Non-pigmented ciliary epithelial cell (primary cell): ENCODE data around the gene GSG1L.

Experiments
- DNase-seq: peaks from one replicate; pipeline ENCODE4 v3.0.0-alpha.2; 2010; ENCODE audit warnings: low read depth

Gene GSG1L

DNA sequence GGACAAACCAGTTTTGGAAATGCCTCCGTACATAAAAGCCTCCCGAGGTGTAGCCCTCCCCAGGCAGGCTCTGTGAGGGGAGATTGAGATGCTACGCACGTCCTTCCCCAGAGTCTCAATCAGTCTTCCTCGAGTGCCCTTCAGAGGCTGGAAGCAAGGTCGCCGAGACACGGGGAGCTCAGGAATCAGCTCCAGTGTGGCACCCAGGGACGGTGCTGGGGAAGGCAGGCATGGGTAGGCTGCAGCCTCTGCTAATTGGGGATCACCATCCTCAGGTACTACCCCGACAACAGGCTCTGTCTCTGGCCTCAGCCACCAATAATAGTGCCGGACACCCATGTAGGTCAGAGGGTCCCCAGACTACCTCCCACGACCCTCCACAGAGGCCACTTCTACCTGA, 28.1 kb upstream of the GSG1L start:
- no peak for DNase-seq

DNA sequence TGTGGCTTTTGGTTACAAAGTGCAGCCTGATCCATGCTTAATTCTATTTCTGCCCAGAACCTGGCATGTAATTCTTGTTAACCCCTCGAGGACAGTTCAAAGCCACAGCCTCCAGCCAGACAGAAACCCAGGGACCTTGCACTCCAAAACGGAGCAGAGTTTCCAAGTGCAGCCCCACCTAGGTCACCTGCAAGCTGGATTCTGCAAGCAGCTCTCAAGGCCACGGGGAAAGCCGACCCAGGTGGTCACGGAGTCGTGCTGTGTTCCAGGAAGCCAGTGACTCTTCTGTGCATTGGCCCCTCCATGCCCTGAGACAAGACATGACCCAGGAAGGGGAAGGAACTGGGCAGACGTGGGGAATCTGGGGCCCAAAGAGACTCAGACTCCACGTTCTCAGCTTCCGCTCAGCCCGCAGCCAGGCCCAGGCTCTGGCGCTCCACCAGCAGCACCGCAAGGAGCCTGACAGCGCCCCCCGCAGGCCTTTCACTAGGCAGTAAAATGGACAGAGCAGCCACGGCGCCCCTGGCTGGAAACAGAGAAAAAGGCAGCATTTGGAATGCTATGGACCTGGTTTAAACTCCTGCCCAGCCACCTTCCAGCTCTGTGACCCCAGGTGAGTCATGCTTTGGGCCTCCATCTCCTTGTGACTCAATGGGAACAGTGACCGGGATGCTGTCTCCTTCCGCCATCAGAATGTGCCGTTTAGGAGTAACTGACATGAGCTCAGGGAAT, 27.3 kb upstream of the GSG1L start:
- DNase-seq: no peak

DNA sequence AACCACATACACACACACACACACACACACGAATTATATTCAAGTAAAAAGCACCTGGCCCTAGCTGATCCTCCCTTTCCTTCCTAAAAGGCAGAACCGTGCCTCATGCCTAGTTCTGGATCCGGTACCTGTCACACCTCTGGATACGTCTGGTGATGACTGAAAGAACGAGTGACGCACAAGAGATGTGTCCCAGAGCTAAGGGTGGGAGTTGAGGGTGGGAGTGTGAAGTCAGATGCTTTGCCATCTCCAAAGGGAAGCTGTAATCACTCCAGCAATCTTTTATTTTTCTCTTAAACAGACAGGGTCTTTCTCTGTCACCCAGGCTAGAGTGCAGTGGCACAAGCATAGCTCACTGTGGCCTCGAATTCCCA, 26.5 kb upstream of the GSG1L start:
- DNase-seq: no peak

DNA sequence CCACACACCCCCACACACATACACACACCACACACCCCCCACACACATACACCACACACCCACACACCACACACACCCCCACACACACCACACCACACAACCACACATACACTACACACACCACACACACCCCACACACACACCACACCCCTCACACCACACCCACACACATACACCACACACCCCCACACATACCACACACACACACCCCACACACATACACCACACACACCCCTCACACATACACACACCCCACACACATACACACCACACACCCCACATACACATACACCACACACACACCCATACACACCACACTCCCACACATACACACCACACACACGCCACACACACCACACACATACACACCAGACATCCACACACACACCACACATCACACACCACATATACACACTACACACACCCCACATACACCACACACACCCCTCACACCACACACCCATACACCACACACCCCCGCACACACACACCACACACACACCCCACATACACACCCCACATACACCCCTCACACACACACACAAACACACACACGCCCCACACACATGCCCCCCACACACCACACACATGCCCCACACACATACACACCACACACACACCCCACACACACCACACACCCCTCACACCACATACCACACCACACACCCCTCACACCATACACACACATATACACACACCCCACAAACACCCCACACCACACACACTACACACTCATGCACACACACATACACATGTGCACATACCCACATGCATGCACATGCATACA, 25.9 kb upstream of the GSG1L start:
- no peak for DNase-seq

DNA sequence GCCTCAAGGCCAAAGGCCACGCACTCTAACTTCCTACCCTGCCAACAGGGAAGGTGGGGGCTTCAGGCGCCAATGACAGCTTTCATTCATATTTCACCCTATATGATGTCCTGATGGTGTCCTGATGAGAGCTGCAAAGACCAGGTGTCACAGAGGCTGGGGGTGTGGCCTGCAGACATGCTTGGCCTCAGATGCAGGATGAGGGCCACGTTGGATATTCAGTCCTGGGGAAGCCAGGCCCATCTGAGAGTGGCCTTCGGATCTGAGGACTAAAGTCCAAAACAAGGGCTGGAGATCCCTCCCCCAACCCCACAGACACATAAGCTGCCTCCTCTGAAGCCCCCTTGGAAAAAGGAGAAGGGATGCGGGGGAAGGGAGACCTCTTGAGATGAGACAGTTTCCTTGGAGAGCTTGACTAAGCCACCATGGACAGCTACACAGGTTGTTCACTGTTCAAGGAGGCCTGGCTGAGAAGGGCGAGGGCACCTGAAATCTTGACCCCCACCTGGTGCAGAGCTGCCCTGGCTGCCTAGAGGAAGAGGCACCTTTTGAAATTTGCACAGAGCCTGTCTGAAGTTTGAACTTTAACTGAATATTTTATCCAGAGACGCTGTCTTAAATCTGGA, 24.3 kb upstream of the GSG1L start:
- DNase-seq: no peak

DNA sequence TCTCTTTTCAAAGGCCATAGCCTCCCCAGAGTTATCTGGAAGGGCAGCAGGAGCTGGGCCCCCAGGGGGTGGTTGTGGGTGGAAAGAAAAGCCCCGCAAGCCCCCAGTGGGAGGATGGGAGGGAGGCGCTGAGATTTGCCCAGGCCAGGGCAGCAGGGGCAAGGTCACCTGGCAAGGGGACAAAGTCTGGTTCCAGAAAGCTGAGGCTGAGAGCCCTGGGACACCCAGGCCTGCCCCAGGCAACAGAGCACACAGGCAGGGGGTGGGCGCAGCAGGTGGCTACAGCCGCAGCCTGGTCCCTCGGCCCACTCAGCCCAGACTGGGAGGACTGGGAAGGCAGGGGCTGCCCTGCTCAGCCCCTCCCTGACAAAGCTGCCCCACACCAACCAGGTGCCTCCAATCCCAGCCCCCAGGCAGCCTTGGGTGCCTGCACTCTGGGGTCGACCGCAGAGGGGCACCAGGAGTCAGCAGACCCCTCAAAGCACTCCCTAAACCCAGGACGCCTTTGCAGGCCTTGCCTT, 23.7 kb upstream of the GSG1L start:
- DNase-seq: no peak

DNA sequence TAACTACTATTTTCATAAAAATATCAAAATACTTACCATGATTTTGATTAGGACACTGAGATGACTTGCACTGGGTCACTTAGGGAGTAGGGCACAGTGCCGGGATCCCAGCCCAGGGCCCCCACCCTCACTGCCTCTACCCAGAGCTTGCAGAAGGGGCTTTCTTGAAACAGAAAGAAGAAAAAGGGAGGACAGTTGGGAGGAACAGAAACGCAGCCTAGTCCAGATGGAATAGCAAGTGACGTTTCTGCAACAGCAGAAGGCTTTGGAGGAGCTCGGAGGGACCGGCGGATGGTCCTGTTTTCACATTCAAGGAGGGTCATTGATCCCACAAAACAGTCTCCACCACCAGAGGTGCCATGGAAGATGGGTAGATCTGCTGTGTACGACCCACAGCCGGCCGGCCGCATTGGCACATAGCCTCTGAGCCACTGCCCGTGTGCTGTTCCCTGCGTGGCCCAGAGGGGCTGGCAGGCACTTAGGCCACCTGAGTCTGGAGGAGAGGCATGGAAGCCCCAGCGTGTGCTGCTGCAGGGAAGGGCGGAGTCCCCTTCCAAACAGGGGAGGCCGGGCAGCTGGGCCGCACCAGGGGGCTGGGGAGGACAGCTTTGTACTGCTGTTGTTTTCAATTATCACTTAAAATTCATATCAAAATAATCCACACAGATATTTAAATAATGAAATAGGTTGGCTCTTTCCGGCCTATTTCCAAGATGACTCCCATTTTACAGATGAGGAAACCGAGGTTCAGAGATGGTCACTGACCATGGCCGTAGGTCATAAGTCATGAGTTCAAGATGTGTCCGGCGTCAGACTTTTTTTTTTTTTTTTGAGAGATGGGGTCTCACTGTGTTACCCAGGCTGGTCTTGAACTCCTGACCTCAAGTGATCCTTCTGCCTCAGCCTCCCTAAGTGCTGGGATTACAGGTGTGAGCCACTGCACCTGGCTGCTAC, 22.9 kb upstream of the GSG1L start:
- no peak for DNase-seq

DNA sequence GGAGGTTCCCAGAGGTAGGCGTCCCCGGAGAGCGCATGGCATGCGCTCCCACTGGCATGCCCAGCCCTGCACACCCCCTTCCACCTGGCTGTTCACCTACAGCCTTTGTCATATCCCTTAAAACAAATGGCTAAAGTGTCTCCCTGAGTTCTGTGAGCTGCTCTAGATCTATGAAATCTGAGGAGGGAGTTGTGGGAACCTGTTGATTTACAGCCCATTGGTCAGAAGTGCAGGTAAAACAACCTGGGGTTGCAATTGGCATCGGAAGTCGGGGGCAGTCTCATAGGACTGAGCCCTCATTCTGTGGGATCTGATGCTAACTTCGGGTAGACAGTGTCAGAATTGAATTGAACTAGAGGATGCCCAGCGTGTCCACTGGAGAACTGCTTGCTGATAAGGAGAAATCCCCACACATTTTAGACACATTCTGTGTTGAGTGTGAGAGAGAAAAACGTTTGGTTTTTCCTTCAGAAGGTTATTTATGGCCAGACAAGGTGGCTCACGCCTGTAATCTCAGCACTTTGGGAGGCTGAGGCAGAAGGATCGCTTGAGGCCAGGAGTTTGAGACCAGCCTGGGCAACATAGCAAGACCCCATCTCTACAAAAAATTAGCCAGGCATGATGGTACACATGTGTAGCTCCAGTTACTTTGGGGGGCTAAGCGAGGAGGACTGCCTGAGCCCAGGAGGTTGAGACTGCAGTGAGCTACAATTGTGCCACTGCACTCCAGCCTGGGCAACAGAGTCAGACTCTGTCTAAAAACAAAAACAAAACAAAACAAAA, 22.1 kb upstream of the GSG1L start:
- DNase-seq: no peak

DNA sequence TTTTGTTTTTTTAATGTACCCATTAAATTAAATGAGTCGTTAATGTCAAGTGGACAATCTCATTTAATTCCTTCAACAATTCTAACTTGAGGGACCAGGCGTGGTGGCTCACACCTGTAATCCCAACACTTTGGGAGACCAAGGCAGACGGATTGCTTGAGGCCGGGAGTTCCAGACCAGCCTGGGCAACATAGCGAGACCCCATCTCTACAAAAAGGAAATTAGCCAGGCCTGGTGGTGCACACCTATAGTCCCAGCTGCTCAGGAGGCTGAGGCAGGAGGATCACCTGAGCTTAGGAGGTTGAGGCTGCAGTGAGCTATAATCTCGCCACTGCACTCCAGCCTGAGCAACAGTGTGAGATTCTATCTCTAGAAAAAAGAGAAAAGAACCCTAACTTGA, 20.7 kb upstream of the GSG1L start:
- no peak for DNase-seq

DNA sequence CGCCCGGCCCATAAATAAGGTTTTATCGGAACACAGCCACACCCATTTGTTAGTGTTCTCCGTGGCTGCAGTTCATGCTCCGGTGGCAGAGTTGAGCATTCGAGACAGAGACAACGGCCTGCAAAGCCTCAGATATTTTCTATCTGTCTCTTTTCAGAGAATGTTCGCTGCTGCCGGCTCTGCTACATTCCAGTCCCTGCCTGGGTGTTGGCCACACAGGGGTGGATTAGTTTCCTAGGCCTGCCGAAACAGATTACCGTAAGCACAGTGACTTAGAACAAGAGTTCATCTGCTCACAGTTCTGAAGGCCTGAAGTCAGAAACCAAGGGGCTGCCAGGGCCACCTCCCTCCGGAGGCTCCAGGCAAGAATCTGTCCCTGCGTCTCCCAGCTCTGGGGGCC, 19.1 kb upstream of the GSG1L start:
- no peak for DNase-seq

DNA sequence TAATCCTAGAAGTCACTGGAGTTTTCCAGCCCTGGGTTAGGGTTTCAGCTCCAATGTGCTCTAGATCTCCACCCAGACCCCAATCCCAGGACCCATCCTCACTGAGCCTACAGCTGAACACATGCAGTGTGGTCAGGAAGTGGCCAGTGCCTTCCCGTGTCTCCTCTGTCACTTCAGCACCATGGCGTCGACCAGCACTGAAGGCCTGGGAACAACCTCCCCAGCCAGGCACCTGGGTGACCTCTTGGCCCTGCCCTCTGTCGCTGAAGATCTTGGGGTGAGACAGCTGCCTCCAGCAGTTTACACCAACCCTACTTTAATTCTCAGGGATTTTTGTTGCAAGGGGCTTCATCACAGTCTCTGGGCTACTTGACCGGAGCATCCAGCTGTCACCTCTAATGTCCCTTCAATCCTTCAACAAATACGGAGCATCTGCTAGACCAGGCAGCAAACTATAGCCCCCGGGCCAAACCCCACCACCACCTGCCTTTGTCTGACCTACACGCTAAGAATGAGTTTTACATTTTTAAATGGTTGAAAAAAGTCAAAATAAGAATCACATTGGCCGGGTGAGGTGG, 18.0 kb upstream of the GSG1L start:
- DNase-seq: no peak

DNA sequence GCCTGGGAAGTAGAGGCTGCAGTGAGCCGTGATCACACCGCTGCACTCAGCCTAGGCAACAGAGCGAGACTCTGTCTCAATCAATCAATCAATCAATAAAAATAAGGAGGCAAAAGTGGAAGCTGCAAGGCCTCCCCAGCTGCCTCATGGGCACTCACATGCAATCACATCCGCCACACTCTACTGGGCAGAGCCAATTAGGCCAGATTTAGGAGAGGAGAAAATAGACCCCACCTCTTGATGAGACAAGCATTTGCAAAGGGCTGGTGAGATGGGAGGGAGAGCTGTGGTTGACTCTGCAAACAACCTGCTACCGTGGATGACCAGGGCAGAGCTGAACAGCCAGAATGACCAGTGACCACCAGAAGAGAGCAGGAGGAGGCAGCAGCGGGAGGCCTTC, 14.7 kb upstream of the GSG1L start:
- DNase-seq: no peak

DNA sequence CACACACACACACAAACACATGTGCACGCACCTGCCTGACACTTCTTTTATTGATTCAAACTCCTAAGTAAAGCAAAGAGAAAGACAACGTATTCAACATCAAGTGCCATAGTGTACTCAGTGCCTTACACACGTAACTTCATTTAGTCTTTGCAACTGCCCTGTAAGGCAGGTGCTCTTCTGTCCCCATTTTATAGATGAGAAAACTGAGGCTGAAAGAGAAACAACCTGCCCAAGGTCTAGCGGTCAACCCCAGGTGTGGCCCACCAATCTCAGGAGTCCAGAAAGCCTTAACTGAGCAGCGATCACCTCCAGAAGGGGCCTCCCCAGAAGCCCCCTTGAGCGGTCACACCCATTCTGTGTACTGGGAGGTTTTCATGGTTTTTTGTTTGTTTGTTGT, 10.3 kb upstream of the GSG1L start:
- DNase-seq: no peak

DNA sequence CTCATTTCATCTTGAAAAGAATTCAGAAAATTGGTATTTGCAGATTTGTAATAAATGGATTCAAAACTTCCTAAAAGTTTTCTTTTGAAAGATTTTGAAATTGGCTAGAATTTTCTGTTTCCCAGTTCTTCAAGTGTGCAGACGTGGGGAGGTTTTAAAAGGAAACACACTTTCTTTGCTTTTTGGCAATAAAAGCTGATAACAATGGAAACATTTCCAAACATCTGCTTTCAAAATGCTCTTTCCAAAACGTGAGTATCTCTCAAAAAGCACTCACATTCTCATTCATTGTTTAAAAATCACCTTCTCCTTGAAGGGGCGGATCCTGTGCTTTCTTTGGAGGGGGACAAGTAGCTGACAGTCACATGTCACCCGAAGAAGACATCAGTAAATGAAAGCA, 8.6 kb upstream of the GSG1L start:
- no peak for DNase-seq

DNA sequence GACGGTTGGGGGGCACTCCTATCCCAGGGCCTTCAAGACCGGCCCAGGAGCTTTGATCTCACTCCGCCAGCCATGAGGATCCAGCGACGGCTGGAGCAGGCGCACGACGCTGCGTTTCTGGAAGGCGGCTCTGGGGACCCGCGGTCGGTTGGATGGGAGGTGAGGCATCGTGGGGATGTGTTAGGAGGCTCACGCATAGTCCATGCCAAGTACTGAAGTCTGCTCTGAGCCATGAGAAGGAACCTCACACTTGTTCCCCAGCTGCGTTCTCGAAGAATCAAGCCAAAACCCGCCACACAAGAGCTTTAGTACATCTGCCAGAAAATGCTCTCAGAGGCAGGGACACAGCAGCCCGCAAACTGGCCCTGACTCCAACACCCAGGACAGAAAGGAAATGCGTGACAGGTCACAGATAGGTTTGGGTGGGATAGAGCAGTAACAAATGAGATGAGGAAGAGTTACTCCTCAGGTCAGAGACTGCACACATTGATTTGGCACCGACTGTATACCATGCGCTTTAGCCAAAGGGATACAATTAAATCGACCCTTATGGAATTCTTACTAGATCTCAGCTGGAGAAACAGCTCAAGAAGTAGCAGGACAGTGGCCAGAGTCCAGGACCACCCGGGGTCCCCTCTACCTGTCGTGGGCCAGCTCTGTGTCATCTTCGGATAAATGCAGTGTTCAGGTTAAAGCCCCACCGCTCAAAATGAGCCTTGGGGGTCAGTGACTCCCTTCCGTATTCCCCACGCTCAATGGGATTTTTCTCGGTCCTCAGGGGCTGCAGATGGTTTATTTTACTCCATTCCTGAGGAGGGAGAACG, 6.7 kb upstream of the GSG1L start:
- no peak for DNase-seq

DNA sequence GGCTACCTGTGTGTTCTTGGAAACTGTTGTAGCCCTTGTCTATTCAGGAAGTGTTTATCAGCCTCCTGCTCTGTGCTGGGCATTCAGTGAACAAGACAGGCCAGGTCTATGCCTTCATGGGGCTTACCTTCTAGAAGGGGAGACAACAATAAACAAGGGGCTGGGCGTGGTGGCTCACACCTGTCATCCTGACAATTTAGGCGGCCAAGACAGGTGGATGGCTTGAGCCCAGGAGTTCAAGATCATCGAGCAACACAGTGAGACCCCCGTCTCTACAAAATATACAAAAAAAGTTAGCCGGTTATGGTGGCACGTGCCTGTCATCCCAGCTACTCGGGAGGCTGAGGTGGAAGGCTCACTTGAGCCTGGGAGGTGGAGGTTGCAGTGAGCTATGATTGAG, 5.5 kb upstream of the GSG1L start:
- DNase-seq: no peak

DNA sequence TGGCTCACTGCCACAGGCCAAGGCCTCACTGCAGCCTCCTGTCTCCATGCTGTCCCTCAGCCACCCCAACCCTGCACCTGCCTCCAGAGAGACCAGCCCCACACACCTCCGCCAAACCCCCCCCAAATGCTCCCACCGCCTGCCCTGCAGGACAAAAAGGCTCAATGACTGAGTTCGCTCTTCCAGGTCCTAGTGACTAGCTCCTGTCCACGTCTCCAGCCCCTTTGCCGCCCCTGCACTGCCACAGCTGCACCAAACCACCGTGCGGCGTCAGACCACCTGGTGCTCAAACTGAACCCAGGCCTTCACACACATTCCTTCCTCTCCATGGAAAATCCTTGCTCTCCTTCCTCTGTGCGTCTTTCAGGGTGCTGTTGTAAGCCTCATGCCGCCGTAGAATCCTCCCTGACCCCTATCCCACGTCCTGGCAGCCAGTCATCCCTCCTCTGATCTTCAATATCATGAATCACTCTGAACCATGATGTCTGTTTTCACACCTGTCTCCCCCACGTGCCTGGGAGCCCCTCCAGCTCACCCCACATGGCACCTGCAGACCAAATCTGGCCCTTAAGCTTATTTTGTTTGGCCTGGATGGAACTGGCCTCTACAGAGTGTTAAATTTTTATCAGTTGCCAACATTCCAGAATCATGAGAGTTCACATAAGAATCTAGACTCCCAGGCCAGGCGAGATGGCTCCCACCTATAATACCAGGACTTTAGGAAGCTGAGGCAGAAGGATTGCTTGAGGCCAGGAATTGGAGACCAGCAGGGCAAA, 4.3 kb upstream of the GSG1L start:
- peak; percentile 31 for DNase-seq

DNA sequence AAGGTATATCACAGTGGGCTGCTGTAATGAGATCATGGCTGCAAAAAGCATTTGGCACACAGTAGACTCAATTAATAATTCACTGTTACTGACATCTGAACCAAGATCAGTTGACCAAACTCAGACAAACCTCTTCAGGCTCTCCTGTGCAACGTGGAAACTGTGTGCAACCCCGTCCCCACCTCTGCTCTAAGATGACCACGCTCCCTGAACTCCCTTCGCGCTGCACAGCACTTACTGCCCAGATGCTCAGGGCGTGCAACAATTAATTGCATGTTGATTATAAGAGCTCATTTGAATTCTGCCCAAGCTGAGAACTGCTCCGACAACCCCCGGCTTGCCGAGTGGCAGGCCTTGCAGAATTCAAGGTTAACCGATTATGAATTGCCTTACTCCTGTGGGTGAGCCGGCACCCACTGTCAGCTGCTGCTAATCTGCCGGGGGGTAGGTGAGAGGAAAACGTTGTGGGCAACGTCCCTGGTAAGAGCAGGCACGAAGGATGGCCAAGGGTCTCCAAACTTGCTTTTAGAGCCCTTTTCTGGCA, 1.3 kb upstream of the GSG1L start:
- no peak for DNase-seq

DNA sequence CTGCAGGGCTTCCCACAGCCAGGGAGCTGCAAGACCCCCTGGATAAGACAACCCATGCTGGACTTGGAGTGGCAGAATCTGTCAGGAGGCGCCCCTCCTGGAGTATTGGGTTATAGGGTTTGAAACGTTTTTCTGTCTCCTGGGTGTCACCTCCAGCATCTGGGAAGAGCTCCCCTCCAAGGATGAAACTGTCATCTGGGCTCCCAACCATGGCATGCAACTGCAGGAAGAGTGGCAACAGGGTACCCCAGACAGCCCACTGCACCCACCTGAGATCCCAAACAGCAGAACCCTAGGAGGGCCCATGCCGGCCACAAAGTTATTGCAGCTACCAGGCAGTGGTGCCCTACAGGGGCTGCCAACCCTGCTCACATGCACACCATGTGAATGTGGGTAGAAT, 636 bp upstream of the GSG1L start:
- no peak for DNase-seq
